ENCODE measurements around the gene PHC2.

DNA sequence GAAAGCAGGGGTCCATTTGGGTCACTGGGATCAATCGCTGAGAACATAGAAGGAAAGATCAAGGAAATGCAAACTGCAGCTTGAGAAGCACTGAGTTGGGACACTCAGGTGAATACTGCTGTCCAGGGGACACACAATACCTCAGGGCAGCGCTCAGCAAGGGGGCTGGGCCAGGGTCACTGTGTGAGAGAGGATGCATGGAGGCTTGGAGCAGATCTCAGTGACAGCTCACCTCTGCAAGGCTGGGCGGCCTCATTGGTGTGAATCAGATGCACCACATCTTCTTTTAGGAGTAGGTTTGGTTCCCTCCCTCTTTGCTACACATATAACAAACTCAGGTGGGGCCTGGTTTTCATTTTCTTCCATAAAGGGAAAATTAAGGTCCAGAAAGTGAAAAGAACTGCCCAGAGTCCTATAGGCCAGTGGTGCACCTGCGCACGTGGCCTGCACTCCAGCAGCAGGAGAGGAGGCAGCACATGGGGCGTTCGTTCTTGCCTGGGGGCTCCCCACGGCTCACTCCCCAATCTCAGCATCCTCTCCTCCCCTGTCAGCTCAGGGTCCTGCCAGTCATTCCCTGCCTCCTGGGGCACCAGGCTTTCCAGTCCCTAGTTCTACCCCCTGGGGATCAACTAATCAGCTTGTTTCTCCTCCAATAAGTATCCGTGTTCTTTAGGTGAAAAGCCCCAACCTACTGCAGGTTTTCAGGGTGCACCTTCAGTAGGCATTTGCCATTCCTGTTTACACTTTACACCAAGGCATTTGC is 111.5 kb downstream of the PHC2 start:
- TF ChIP-seq EZH2phosphoT487 (IDR thresholded peaks at IDR 0.05; ENCODE audit: borderline replicate concordance, low read depth, low read length) = no peak
- TF ChIP-seq, protein P1, sequence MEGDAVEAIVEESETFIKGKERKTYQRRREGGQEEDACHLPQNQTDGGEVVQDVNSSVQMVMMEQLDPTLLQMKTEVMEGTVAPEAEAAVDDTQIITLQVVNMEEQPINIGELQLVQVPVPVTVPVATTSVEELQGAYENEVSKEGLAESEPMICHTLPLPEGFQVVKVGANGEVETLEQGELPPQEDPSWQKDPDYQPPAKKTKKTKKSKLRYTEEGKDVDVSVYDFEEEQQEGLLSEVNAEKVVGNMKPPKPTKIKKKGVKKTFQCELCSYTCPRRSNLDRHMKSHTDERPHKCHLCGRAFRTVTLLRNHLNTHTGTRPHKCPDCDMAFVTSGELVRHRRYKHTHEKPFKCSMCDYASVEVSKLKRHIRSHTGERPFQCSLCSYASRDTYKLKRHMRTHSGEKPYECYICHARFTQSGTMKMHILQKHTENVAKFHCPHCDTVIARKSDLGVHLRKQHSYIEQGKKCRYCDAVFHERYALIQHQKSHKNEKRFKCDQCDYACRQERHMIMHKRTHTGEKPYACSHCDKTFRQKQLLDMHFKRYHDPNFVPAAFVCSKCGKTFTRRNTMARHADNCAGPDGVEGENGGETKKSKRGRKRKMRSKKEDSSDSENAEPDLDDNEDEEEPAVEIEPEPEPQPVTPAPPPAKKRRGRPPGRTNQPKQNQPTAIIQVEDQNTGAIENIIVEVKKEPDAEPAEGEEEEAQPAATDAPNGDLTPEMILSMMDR (conservative IDR thresholded peaks at IDR 0.05; ENCODE audit: low read length) = no peak

All from OCI-LY7 (cell line).